ENCODE results near the gene HIPK1. TPM values are rescaled to one million over a fixed set of nuclear protein-coding genes. Genes with fewer than 3 reads are reported as not detected.

HIPK1 gene
- total RNA-seq, 1 experiment from 2014 or later, result 52.2 TPM

GRCh38 chr1:113990961-113991360 lies 61.8 kb downstream of the HIPK1 start:
- H3K27me3 Mint-ChIP-seq (ENCODE audit: low read depth), result peaks cover 39% of the 10 kb centered on the region
- ATAC-seq (no peak), DNase-seq (ENCODE audit: low spot score) (no peak)
- POLR2A ChIA-PET, result no interaction called here
- H3K4me3 Mint-ChIP-seq, result no peak overlapping the region
- peaks cover 41% of the 10 kb centered on the region for H3K36me3 Mint-ChIP-seq
- CTCF ChIA-PET, result interaction anchor here (1.9 kb wide), 1 partner anchor 12 kb away, joined by 10 read pairs; the partner anchor contains the start of gene OLFML3
- peaks cover 51% of the 10 kb centered on the region for H3K9me3 Mint-ChIP-seq
- TF ChIP-seq ZNF219 (CRISPR knock-in tag; IDR thresholded peaks at IDR 0.05; ENCODE audit: borderline replicate concordance), result no peak
- no peak for TF ChIP-seq PREB (CRISPR knock-in tag; IDR thresholded peaks at IDR 0.05; ENCODE audit: borderline replicate concordance)
- TF ChIP-seq GRHL2 (CRISPR knock-in tag; IDR thresholded peaks at IDR 0.05; ENCODE audit: insufficient replicate concordance, severe bottlenecking), result no peak
- no peak for TF ChIP-seq ZBTB21 (CRISPR knock-in tag; IDR thresholded peaks at IDR 0.05; ENCODE audit: borderline replicate concordance)
- TF ChIP-seq SOX15 (CRISPR knock-in tag; IDR thresholded peaks at IDR 0.05), result no peak
- no peak for TF ChIP-seq MYBL2 (CRISPR knock-in tag; IDR thresholded peaks at IDR 0.05)
- TF ChIP-seq ZBTB43 (CRISPR knock-in tag; IDR thresholded peaks at IDR 0.05), result no peak
- no peak for TF ChIP-seq IRF2 (CRISPR knock-in tag; IDR thresholded peaks at IDR 0.05; ENCODE audit: borderline replicate concordance, low read depth)
- TF ChIP-seq STAT6 (CRISPR knock-in tag; conservative IDR thresholded peaks at IDR 0.05; ENCODE audit: low read depth), result no peak
- no peak overlapping the region for H3K27ac Mint-ChIP-seq
- 0 out of 2 replicates have a peak, but pooled peaks cover 4% of the 10 kb centered on the region for H3K4me1 Mint-ChIP-seq

- Mint-ChIP-seq H3K4me3 (no peak overlapping the region), H3K27ac (no peak overlapping the region), H3K27me3 (ENCODE audit: low read depth) (peaks cover 38% of the 10 kb centered on the region), H3K36me3 (peaks cover 39% of the 10 kb centered on the region), H3K4me1 (0 out of 2 replicates have a peak, but pooled peaks cover 4% of the 10 kb centered on the region), H3K9me3 (peaks cover 51% of the 10 kb centered on the region)
- TF ChIP-seq ZNF512 (CRISPR knock-in tag; IDR thresholded peaks at IDR 0.05; ENCODE audit: borderline replicate concordance), result no peak
- TF ChIP-seq EMX1 (CRISPR knock-in tag; IDR thresholded peaks at IDR 0.05), result no peak
- TF ChIP-seq ERG (CRISPR knock-in tag; IDR thresholded peaks at IDR 0.05), result no peak
- TF ChIP-seq MAX (CRISPR knock-in tag; IDR thresholded peaks at IDR 0.05), result no peak
- ChIA-PET CTCF (interaction anchor here (1.9 kb wide), 1 partner anchor 13 kb away, joined by 10 read pairs; the partner anchor contains the start of gene OLFML3), POLR2A (no interaction called here)
- DNase-seq (ENCODE audit: low spot score), result no peak
- ATAC-seq, result no peak
Measured at GRCh38 chr1:113991467-113991997, 62.4 kb downstream of the HIPK1 start.

Measured in WTC11 (cell line).